NOMO-1 treated with dmso at 0.1 percent for 144 hours (cell line): Measurements from ENCODE around the gene EMSY.

Experiments used
- DNase-seq: peaks from one replicate; lab custom pipeline; 2025; ENCODE audit not compliant: unreplicated experiment; lab: John Stamatoyannopoulos, UW

EMSY gene

GRCh38 chr11:76456571-76456970 lies 11.8 kb downstream of the EMSY start:
- no peak for DNase-seq

- no peak for DNase-seq
These were observed 14.5 kb downstream of the EMSY start for GRCh38 chr11:76459299-76459698.

- no peak for DNase-seq
These were observed 15.0 kb downstream of the EMSY start for GRCh38 chr11:76459846-76460245.

- DNase-seq = no peak
These were observed 17.5 kb downstream of the EMSY start for GRCh38 chr11:76462317-76462716.

DNA sequence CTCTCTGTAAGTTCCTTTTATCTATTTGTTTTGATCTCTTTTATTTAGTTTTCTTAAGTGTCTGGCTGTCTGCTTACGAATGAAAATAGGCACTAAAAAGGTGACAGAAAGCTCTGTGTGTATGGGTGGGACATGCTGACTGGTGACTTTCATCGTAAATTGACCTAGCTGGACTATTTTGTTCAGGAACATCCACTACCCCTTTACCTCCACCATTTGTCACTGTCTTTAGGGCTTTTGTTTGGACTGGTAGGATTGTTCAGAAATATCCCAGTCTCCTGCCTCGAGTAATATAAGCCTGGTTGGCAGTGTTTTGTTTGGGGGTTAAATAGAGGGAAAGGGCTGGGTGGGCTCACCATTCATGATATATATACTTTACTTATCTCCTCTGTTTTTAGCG lies 20.9 kb downstream of the EMSY start:
- no peak for DNase-seq

- DNase-seq = no peak
These were observed 21.8 kb downstream of the EMSY start for GRCh38 chr11:76466666-76467065.

GRCh38 chr11:76469141-76469540 lies 24.3 kb downstream of the EMSY start:
- DNase-seq = no peak

- DNase-seq = no peak
These were observed 26.6 kb downstream of the EMSY start for GRCh38 chr11:76471382-76471781.

DNA sequence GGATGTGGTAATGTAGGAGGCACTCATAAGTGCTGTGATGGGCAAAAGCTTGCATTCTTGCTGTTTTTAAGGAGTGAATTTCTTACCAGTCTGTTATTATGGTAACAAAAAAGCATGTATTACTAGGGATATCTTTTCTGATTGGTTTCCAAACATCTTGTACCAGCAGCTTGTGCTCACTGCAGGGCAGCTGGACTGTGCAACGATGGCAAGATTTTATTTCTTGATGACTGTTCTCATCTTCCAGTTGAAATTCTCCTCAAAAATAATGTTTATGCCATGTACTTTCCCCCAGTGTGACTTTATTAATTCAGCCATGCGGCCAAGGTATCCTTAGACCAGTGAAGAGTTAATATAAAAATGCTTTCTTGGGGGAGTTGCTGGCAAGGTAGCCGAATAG lies 35.4 kb downstream of the EMSY start:
- DNase-seq = no peak

DNA sequence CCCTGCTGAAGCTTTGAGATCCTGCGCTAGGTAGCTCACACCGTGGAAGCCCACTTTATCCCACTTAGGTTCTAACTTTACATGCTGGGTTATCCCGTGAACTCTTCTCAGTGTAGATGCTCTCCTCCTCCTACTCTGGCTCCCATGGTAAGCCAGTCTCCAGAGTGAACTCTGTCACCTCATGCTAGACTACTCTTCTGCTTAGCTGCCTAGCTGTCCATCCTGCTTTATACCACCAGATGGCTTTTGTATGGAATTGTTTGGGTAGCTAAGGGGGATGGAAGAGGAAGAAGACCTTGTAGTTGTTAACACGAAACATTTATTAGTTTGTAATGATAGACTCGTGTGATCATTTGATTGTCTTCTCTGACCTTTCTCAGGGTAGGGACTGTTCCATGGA lies 46.8 kb downstream of the EMSY start:
- no peak for DNase-seq

GRCh38 chr11:76493040-76493439 lies 48.2 kb downstream of the EMSY start:
- no peak for DNase-seq

DNA sequence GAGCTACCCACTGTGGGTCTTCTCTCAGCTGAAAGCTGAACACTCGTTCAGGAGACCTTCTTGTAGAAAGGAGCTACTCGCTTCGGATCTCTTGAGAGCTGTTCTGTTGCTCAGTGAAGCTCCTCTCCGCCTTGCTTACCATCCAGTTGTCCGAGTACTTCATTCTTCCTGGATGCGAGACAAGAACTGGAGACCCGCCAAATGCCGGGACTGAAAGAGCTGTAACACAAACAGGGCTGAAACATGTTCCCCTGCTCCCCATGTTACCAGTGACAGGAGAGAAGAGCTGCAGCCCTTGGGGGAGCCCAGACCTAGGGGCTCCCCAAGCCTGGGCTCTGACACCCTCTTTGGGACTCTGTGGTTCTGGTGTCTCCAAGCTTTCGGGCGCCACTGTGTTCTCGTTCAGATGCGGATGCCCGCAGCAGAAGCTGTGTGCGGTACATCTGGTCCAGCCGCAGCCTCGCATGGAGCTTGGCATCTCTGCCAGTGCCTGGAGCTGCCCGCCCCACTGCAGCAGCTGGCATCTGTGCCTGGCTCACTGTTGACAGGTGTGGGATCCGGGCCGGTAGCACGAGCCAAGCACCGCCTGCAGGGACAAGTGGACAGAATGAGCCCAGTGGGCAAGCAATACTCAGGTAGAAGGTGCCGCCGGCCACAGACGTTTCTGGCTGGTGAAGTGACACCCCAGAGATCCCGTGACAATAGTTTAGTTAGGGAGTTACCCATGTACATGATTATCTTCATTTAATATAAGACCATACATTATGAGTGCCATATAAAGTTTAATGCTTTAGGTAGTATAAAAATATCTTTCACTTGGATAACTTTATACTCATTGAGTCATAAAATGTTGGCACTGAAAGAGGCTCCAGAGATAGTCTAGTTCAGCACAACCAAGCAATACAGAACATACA lies 49.1 kb downstream of the EMSY start:
- DNase-seq = no peak

GRCh38 chr11:76495019-76495418 lies 50.2 kb downstream of the EMSY start:
- DNase-seq = no peak

GRCh38 chr11:76496174-76496573 lies 51.4 kb downstream of the EMSY start:
- DNase-seq = no peak

GRCh38 chr11:76501526-76502202 lies 56.8 kb downstream of the EMSY start:
- no peak for DNase-seq

DNA sequence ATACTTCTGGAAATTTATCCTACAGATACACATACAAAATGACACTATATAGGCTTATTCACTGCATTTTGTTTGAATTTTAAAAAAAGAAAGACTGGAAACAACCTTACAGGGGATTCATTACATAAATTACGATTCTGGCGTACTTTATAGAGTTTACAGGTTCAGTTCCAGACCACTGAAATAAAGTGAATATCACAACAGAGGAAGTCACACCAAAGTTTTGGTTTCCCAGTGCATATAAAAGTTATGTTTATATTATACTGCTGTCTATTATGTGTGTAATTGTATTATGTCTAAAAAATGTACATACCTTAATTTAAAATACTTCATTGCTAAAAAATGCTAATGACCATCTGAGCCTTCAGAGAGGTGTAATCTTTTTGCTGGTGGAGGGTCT lies 62.0 kb downstream of the EMSY start:
- DNase-seq = no peak

DNA sequence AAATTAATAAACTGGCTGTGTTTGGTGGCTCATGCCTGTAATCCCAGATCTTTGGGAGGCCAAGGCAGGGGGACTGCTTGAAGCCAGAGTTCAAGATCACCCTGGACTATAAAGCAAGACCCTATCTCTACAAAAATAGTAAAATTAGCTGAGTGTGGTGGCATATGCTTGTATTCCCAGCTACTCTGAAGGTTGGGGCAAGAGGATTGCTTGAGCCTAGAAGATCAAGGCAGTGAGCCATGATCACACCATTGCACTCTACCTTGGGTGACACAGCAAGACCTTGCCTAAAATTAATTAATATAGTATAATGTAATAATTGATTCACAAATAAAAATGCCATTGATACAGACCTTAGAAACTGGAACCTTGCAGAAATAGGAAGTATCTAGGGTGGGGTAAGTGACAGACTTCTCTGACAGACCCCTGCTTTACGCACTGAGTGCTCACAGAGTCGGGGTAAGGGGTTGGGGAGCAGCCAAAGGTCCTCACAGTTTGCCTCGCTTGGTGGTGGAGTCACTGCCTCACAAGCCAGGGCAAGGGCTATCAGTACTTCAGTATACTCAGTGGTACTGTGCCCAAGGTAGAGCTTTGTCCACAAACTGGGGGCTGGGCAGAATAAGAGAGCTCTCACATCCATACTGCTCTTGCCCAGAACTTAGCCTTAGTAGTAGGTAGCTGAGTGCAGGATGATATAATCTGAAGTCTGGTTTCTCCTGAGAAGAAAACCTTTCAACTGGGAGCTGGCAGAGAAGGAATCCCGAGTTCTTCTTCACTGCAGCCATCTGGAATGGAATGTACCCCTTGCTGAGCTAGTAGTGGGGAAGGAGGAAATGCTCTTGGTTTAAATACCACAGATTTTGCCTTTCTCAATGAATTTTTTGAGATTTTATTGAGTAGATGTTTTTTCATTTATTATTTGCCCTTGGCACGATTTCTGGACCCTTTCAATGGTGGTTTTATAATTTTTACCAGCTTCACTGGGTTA lies 65.5 kb downstream of the EMSY start:
- DNase-seq = no peak

- no peak for DNase-seq
These were observed 68.2 kb downstream of the EMSY start for GRCh38 chr11:76512851-76513653.

GRCh38 chr11:76513654-76514034 lies 68.8 kb downstream of the EMSY start:
- no peak for DNase-seq

- no peak for DNase-seq
These were observed 70.7 kb downstream of the EMSY start for GRCh38 chr11:76515494-76515893.
